Stimulated activated naive CD8-positive, alpha-beta T cell treated with anti-CD3 and anti-CD28 coated beads, Interleukin-15, Interleukin-2, amounts not matched to agents 100 ng/mL and 50 ng/mL, for 24 hours (primary cell): ENCODE data around the gene ARL16.
A peak's percentile ranks its signal among the peaks of the same experiment; 100 is the strongest.
"Not testable (repeated sequence)": the region's sequence is repeated elsewhere in the genome, so short reads cannot be mapped to it uniquely, and the experiment has no call there.

Source experiments
- H3K27ac Mint-ChIP-seq: one replicate; pipeline ENCODE4 v1.8.0; 2021; ENCODE audit warnings: mild to moderate bottlenecking, mixed read lengths
- H3K27me3 Mint-ChIP-seq: one replicate; pipeline ENCODE4 v1.8.0; 2021; ENCODE audit warnings: mixed read lengths
- H3K36me3 Mint-ChIP-seq: one replicate; pipeline ENCODE4 v1.8.0; 2021; ENCODE audit warnings: low read depth, mixed read lengths
- H3K4me1 Mint-ChIP-seq: one replicate; pipeline ENCODE4 v1.8.0; 2021; ENCODE audit warnings: low read depth, mixed read lengths
- H3K4me3 Mint-ChIP-seq: one replicate; pipeline ENCODE4 v1.8.0; 2021; ENCODE audit warnings: mild to moderate bottlenecking, mixed read lengths
- H3K9me3 Mint-ChIP-seq: one replicate; pipeline ENCODE4 v1.8.0; 2021; ENCODE audit warnings: mixed read lengths

The ARL16 gene

GRCh38 chr17:81691196-81691595 lies 7.6 kb upstream of the ARL16 start:
- Mint-ChIP-seq H3K4me3 (no peak overlapping the region), H3K36me3 (peaks cover 43% of the 10 kb centered on the region), H3K27ac (no peak overlapping the region), H3K27me3 (no peaks in the 10 kb centered on the region), H3K4me1 (peaks cover 5% of the 10 kb centered on the region), H3K9me3 (no peaks in the 10 kb centered on the region)

- Mint-ChIP-seq H3K9me3 (no peaks in the 10 kb centered on the region), H3K27ac (no peak overlapping the region), H3K27me3 (no peaks in the 10 kb centered on the region), H3K36me3 (peaks cover 48% of the 10 kb centered on the region), H3K4me1 (peaks cover 8% of the 10 kb centered on the region), H3K4me3 (no peak overlapping the region)
Measured at GRCh38 chr17:81690549-81690948, 7.0 kb upstream of the ARL16 start.

GRCh38 chr17:81690066-81690465 lies 6.5 kb upstream of the ARL16 start:
- H3K4me3 Mint-ChIP-seq, result no peak overlapping the region
- peaks cover 52% of the 10 kb centered on the region for H3K36me3 Mint-ChIP-seq
- no peaks in the 10 kb centered on the region for H3K27me3 Mint-ChIP-seq
- H3K27ac Mint-ChIP-seq, result no peak overlapping the region
- H3K4me1 Mint-ChIP-seq, result peaks cover 13% of the 10 kb centered on the region
- no peaks in the 10 kb centered on the region for H3K9me3 Mint-ChIP-seq

DNA sequence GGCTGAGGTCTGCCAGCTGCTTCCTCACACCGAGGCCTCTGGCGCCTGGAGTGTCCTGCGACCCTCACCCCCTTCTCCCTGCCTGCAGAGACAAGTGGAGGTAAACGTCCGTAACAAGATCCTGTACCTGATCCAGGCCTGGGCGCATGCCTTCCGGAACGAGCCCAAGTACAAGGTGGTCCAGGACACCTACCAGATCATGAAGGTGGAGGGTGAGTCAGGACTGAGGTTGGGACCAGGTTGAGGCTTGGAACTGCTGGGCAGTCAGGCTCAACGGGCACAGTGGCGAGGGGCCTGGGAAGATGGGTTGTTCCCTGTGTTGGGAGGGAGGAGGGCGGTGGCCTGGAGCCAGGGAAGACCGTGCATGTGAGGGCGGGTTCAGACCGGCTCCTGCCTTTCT lies 5.0 kb upstream of the ARL16 start:
- no peak overlapping the region for H3K27ac Mint-ChIP-seq

GRCh38 chr17:81687770-81688541 lies 4.4 kb upstream of the ARL16 start:
- H3K27me3 Mint-ChIP-seq, result no peaks in the 10 kb centered on the region
- H3K27ac Mint-ChIP-seq, result peak overlapping the region; percentile 26
- no peak overlapping the region for H3K4me3 Mint-ChIP-seq

More for the DNA sequence above, 5.0 kb upstream of the ARL16 start:
- Mint-ChIP-seq H3K36me3 (peaks cover 59% of the 10 kb centered on the region), H3K4me1 (peaks cover 24% of the 10 kb centered on the region), H3K9me3 (no peaks in the 10 kb centered on the region), H3K27me3 (no peaks in the 10 kb centered on the region), H3K4me3 (no peak overlapping the region)

DNA sequence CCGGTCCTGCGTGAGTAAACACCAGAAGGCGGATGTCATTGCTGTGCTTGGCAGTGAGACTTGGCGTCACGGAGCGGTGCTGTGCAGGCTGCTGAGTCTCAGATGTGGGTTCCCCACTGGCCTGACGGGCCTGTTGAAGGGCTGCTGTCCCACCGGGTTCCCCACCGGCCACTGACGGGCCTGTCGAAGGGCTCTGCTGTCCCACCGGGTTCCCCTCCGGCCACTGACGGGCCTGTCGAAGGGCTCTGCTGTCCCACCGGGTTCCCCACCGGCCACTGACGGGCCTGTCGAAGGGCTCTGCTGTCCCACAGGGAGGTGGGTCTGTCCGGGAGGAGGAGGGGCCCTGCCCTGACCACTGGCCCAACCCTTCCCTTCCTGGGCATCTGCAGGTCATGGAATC lies 3.0 kb upstream of the ARL16 start:
- Mint-ChIP-seq H3K27ac (peak overlapping the region; percentile 26), H3K27me3 (no peaks in the 10 kb centered on the region), H3K9me3 (no peaks in the 10 kb centered on the region), H3K36me3 (peaks cover 51% of the 10 kb centered on the region), H3K4me3 (no peak overlapping the region), H3K4me1 (peaks cover 35% of the 10 kb centered on the region)

More at GRCh38 chr17:81687770-81688541, 4.4 kb upstream of the ARL16 start:
- H3K36me3 Mint-ChIP-seq, result peaks cover 59% of the 10 kb centered on the region
- H3K9me3 Mint-ChIP-seq, result no peaks in the 10 kb centered on the region
- peaks cover 27% of the 10 kb centered on the region for H3K4me1 Mint-ChIP-seq

DNA sequence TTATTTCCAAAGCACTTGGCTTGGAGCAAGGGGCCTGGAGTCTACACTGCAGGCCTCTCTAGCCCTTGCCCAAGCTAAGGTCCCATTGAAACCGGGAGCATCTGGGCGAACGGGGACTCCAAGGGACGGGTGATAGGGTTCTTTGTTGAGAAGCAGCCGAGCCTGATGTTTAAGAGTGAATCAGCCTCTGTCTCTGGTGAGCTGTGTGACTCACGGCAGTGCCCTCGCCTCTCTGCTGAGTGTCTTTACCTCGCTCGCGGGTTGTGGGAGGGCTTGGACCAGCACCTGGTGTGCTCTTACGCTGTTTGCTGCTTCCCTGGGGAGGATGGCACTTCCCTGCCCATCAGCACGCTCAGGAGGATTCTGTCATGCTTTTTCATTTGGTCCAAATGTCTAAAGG lies 1.5 kb upstream of the ARL16 start:
- Mint-ChIP-seq H3K4me1 (peaks cover 35% of the 10 kb centered on the region), H3K27ac (peak overlapping the region; percentile 88), H3K4me3 (peak overlapping the region; percentile 94), H3K36me3 (peaks cover 48% of the 10 kb centered on the region), H3K27me3 (no peaks in the 10 kb centered on the region), H3K9me3 (no peaks in the 10 kb centered on the region)

- no peaks in the 10 kb centered on the region for H3K27me3 Mint-ChIP-seq
- peaks cover 35% of the 10 kb centered on the region for H3K4me1 Mint-ChIP-seq
- H3K36me3 Mint-ChIP-seq, result peaks cover 42% of the 10 kb centered on the region
- H3K9me3 Mint-ChIP-seq, result no peaks in the 10 kb centered on the region
- peak overlapping the region; percentile 94 for H3K4me3 Mint-ChIP-seq
- H3K27ac Mint-ChIP-seq, result peak overlapping the region; percentile 88
Measured at GRCh38 chr17:81684442-81684911, 880 bp upstream of the ARL16 start.

DNA sequence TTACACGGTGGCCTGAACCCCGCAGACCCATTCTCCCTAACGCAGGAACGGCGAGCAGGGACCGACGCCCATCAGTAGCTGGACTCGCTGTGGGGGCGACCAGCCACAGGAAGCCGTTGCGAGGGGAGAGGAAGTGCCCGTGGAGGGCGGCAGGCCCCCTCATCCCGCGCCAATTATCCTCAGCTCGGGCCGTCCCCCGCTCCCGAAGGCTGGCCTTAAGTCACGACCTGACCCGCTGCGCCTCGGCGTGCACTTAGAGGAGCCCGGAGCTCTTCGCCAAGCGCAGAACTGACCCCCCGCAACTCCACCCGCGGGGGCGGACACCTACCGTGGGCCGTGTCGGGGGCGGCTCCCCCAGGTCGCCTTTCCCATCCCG lies 401 bp downstream of the ARL16 start:
- no peaks in the 10 kb centered on the region for H3K9me3 Mint-ChIP-seq
- H3K27ac Mint-ChIP-seq, result peak overlapping the region; percentile 92
- H3K4me3 Mint-ChIP-seq, result peak overlapping the region; percentile 94
- H3K36me3 Mint-ChIP-seq, result peaks cover 32% of the 10 kb centered on the region
- no peaks in the 10 kb centered on the region for H3K27me3 Mint-ChIP-seq
- peaks cover 35% of the 10 kb centered on the region for H3K4me1 Mint-ChIP-seq

DNA sequence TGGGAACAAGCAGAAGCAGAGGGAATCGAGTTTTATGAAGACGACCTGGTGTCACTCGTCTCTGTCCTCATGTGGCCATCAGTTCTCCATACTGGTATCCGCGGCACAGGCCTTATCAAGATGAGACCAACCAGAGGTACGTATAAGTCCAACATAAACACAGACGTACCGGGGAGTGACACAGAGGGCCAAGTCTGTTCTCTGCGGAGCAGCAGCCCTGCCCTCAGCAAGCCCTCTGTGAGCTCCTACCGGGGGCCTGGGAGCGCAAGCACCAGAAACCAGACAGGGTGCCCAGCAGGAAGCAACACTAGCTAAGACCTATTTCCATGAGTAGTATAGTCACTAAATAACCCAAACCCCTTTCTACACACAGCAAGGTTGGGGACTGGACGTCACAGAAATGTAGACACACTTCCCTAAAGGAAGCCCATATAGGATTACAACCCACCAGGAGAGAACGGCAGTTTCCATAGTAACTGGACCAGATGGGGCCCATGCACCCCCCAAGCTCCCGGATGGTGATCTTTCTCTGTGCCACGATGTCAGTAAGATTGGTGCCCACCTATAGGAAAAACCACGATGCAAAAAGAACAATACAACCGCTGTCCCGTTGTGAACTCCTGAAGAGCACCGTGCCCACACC lies 911 bp downstream of the ARL16 start:
- Mint-ChIP-seq H3K27me3 (no peaks in the 10 kb centered on the region), H3K4me1 (peaks cover 35% of the 10 kb centered on the region), H3K27ac (peak overlapping the region; percentile 87), H3K4me3 (peak overlapping the region; percentile 94), H3K36me3 (peaks cover 32% of the 10 kb centered on the region), H3K9me3 (no peaks in the 10 kb centered on the region)

- H3K27ac Mint-ChIP-seq, result no peak overlapping the region
- no peaks in the 10 kb centered on the region for H3K27me3 Mint-ChIP-seq
Measured at GRCh38 chr17:81681672-81682071, 1.9 kb downstream of the ARL16 start.

GRCh38 chr17:81680150-81680549 lies 3.4 kb downstream of the ARL16 start:
- Mint-ChIP-seq H3K4me3 (no peak overlapping the region), H3K27me3 (no peaks in the 10 kb centered on the region), H3K4me1 (peaks cover 27% of the 10 kb centered on the region), H3K9me3 (no peaks in the 10 kb centered on the region), H3K27ac (no peak overlapping the region), H3K36me3 (peaks cover 15% of the 10 kb centered on the region)

More at GRCh38 chr17:81681672-81682071, 1.9 kb downstream of the ARL16 start:
- Mint-ChIP-seq H3K9me3 (no peaks in the 10 kb centered on the region), H3K36me3 (peaks cover 23% of the 10 kb centered on the region), H3K4me1 (peaks cover 29% of the 10 kb centered on the region), H3K4me3 (no peak overlapping the region)

GRCh38 chr17:81676906-81677305 lies 6.7 kb downstream of the ARL16 start:
- H3K9me3 Mint-ChIP-seq, result no peaks in the 10 kb centered on the region
- H3K27me3 Mint-ChIP-seq, result no peaks in the 10 kb centered on the region
- peaks cover 19% of the 10 kb centered on the region for H3K36me3 Mint-ChIP-seq
- no peak overlapping the region for H3K4me3 Mint-ChIP-seq
- H3K27ac Mint-ChIP-seq, result no peak overlapping the region
- H3K4me1 Mint-ChIP-seq, result peaks cover 5% of the 10 kb centered on the region

- H3K9me3 Mint-ChIP-seq, H3K27me3 Mint-ChIP-seq, H3K27ac Mint-ChIP-seq, H3K4me3 Mint-ChIP-seq, H3K4me1 Mint-ChIP-seq: not testable (repeated sequence)
- peaks cover 24% of the 10 kb centered on the region for H3K36me3 Mint-ChIP-seq
Measured at GRCh38 chr17:81675515-81676221, 7.9 kb downstream of the ARL16 start.
